Osteoblast (primary cell): ENCODE data around the gene ELAVL1. TPM values are rescaled to one million over a fixed set of nuclear protein-coding genes. Genes with fewer than 3 reads are reported as not detected.

Source experiments
- DNase-seq: peaks from one replicate; pipeline ENCODE4 v3.0.0; 2011; ENCODE audit warnings: low spot score, mixed read lengths; ENCODE audit not compliant: insufficient read length; ENCODE audit errors: missing footprints
- H2AFZ ChIP-seq: 2 replicates; pipeline ENCODE4 v1.6.0; 2011; ENCODE audit warnings: mild to moderate bottlenecking, low read length
- H3K27ac ChIP-seq: 2 replicates; pipeline ENCODE4 v1.5.1; 2011; ENCODE audit warnings: mild to moderate bottlenecking, low read depth, low read length, moderate library complexity
- H3K27me3 ChIP-seq: 2 replicates; pipeline ENCODE4 v1.6.0; 2012; ENCODE audit warnings: mild to moderate bottlenecking, control low read depth, inconsistent platforms, low read length, moderate library complexity; ENCODE audit not compliant: insufficient read depth
- H3K36me3 ChIP-seq: 2 replicates; pipeline ENCODE4 v1.5.1; 2011; ENCODE audit warnings: mild to moderate bottlenecking, low read length, control low read depth, moderate library complexity; ENCODE audit not compliant: insufficient read depth
- H3K4me1 ChIP-seq: 2 replicates; pipeline ENCODE4 v1.5.1; 2011; ENCODE audit warnings: mild to moderate bottlenecking, low read length, control low read depth, moderate library complexity; ENCODE audit not compliant: insufficient read depth
- H3K4me2 ChIP-seq: 2 replicates; pipeline ENCODE4 v1.6.0; 2011; ENCODE audit warnings: mild to moderate bottlenecking, low read length; ENCODE audit not compliant: insufficient read depth
- H3K4me3 ChIP-seq: fragments of 200-600 bp; sonication (generic); 3 replicates; pipeline ENCODE4 v1.5.1; 2012; ENCODE audit warnings: mild to moderate bottlenecking, low read length, inconsistent platforms; ENCODE audit not compliant: insufficient read depth
- H3K79me2 ChIP-seq: 2 replicates; pipeline ENCODE4 v1.6.0; 2012; ENCODE audit warnings: mild to moderate bottlenecking, low read length, control low read depth, inconsistent platforms; ENCODE audit not compliant: insufficient read depth
- H3K9me3 ChIP-seq: 2 replicates; pipeline ENCODE4 v1.5.1; 2011; ENCODE audit warnings: low read depth, low read length, control low read depth
- H4K20me1 ChIP-seq: 2 replicates; pipeline ENCODE4 v1.6.0; 2012; ENCODE audit warnings: mild to moderate bottlenecking, low read length, control low read depth; ENCODE audit not compliant: insufficient read depth
- total RNA-seq: library from RNA; depleted of rRNA; stranded (reverse); fragments of >200 nt; gene quantifications from 2 replicates; pipeline ENCODE4 v1.2.3, GENCODE V29; 2012
- TF ChIP-seq, protein P1 (sequence below): IDR thresholded peaks from 2 replicates; pipeline ENCODE4 v1.5.1; 2011; ENCODE audit warnings: mild to moderate bottlenecking, low read depth, low read length, moderate library complexity; ENCODE audit errors: extremely low read depth

The ELAVL1 gene
- total RNA-seq, 1 donor = 25.7 TPM

DNA sequence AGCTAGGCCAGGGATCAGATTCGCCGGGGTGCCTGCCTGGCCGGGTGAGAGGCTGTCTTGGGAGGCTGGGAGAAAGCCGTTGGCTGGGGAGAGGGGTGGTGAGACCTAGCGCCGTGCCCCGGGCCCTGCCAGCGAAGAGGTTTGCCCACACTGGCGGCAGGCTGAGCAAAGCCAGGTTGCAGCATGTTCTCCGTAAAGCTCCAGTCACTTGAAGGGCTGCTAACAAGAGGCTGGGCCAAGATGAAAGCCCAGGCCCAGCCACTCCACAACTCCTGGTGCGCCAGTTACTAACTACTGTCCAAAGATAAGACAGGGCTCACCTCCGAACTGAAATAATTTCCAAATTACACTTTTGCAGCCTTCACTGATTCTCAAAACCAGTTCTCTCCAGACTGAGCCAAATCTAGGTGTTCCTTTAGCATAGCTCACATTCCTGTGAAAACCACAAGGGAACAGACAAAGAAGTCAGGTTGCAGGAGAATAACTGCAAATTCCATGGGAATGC is 16.3 kb downstream of the ELAVL1 start:
- Histone ChIP-seq H3K9me3 (no peaks in the 10 kb centered on the region), H3K27ac (no peak overlapping the region), H3K4me2 (no peak overlapping the region), H3K4me1 (peaks cover 16% of the 10 kb centered on the region), H2AFZ (no peak overlapping the region), H3K27me3 (no peaks in the 10 kb centered on the region), H3K36me3 (peaks cover 53% of the 10 kb centered on the region), H3K79me2 (peaks cover 90% of the 10 kb centered on the region), H3K4me3 (no peak overlapping the region), H4K20me1 (peaks cover 74% of the 10 kb centered on the region)
- peak; percentile 65 for DNase-seq
- TF ChIP-seq, protein P1, sequence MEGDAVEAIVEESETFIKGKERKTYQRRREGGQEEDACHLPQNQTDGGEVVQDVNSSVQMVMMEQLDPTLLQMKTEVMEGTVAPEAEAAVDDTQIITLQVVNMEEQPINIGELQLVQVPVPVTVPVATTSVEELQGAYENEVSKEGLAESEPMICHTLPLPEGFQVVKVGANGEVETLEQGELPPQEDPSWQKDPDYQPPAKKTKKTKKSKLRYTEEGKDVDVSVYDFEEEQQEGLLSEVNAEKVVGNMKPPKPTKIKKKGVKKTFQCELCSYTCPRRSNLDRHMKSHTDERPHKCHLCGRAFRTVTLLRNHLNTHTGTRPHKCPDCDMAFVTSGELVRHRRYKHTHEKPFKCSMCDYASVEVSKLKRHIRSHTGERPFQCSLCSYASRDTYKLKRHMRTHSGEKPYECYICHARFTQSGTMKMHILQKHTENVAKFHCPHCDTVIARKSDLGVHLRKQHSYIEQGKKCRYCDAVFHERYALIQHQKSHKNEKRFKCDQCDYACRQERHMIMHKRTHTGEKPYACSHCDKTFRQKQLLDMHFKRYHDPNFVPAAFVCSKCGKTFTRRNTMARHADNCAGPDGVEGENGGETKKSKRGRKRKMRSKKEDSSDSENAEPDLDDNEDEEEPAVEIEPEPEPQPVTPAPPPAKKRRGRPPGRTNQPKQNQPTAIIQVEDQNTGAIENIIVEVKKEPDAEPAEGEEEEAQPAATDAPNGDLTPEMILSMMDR = no peak

DNA sequence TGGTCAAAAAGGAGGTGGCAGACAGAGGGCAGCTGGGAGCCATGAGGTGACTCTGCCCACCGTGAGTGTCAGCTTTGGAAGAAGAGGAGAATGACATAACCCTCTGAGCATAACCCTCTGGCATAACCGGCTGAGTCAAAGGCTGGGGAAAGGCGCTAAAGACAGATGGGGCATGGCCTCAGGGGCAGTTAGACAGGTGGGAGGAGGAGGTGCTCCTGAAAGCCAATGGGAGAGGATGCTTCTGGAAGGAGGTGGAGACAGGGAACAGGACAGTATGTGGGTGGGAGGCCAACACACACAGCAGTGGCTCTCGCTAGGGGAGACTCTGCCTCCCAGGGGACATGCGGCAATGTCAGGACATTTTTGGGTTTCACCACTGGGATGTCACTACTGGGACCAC is 17.1 kb downstream of the ELAVL1 start:
- TF ChIP-seq, protein P1 = no peak
- H3K9me3 ChIP-seq = no peaks in the 10 kb centered on the region
- H4K20me1 ChIP-seq = peaks cover 75% of the 10 kb centered on the region
- peaks cover 60% of the 10 kb centered on the region for H3K36me3 ChIP-seq
- H3K4me3 ChIP-seq = no peak overlapping the region
- H2AFZ ChIP-seq = no peak overlapping the region
- no peak overlapping the region for H3K4me2 ChIP-seq
- no peak overlapping the region for H3K27ac ChIP-seq
- peak; percentile 17 for DNase-seq
- no peaks in the 10 kb centered on the region for H3K27me3 ChIP-seq
- H3K79me2 ChIP-seq = peaks cover 90% of the 10 kb centered on the region
- peaks cover 16% of the 10 kb centered on the region for H3K4me1 ChIP-seq

DNA sequence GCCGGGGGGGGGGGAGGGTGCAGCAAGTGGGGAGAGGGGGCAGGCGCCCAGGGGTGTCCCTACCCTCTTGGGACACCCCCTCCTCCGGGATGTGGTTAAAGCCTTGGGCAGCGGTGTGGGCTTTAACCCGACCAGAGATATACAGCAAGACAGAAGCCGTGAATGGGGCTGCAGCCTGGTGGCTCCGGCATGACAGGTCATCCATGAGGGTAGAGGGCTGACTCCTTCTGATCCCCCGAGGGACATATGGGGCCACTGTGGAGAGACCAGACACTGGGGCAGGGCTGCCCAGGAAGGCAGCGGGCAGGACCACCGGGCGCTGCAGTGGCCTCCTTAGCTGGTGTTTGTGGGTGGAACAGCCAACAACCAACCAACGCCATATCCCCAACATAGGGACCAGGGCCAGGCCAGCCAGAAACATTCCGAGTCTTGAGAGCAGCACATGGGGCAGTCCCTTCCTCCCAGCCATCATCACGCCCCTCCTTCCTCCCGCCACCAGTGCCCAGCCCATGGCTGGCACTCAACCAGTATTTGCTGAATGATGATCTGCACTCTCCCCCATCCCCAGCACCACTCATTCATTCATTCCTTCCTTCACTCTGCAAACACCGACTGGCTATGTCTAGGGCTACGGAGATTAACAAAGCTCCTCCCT is 18.2 kb downstream of the ELAVL1 start:
- Histone ChIP-seq H3K4me2 (no peak overlapping the region), H3K27ac (peak overlapping the region; percentile 33), H3K36me3 (peaks cover 61% of the 10 kb centered on the region), H3K79me2 (peaks cover 90% of the 10 kb centered on the region), H3K4me1 (peaks cover 16% of the 10 kb centered on the region), H3K27me3 (no peaks in the 10 kb centered on the region), H3K9me3 (no peaks in the 10 kb centered on the region), H3K4me3 (no peak overlapping the region), H2AFZ (no peak overlapping the region), H4K20me1 (peaks cover 73% of the 10 kb centered on the region)
- TF ChIP-seq, protein P1 = no peak
- DNase-seq = peak; percentile 50

DNA sequence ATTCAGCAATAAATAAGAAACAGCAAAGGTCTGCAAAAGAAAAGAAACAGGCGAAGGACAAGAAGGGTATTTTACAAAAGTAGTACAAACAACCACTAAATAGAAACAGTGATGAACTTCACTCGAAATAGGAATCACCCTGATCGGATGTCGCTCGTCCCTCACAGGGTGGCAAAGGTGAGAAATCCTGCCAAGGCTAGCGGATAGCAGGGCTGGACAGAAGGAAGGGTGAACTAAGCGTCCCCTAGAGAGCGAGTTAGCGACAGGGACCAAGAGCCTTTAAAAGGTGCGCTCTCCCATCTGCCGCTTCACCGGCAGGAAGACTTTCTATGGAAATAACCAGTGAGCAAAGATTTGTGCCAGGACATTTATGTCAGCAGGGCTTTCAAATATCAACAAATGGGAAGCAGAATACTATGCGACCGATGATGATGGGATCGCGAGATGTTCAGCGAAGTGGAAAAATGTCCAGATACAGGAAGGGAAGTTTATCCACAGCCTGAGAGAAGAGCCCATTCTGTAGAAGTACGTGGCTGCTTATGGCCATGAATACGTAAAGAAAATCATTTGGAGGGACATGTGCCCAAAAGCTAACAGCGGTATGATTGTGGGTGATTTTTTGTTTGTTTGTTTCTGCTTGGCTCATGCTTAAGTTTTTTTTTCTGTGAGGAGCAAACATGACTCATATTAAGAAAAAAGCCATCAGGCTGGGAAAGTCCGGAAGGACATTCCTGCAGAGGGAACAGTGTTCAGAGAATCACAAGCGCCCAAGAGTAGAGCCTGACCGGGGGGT is 18.9 kb downstream of the ELAVL1 start:
- no peaks in the 10 kb centered on the region for H3K27me3 ChIP-seq
- H3K4me1 ChIP-seq = peaks cover 16% of the 10 kb centered on the region
- peaks cover 78% of the 10 kb centered on the region for H4K20me1 ChIP-seq
- no peak overlapping the region for H2AFZ ChIP-seq
- peaks cover 92% of the 10 kb centered on the region for H3K79me2 ChIP-seq
- peak; percentile 92 for DNase-seq
- H3K36me3 ChIP-seq = peaks cover 66% of the 10 kb centered on the region
- no peak overlapping the region for H3K4me3 ChIP-seq
- peak overlapping the region; percentile 11 for H3K27ac ChIP-seq
- no peaks in the 10 kb centered on the region for H3K9me3 ChIP-seq
- H3K4me2 ChIP-seq = no peak overlapping the region
- TF ChIP-seq, protein P1 = no peak
